Endothelial cell (in vitro differentiated cells): ENCODE measurements around the gene KIAA1958. TPM values are rescaled to one million over a fixed set of nuclear protein-coding genes. Genes with fewer than 3 reads are reported as not detected.

Experiments
- DNase-seq: peaks from one replicate; pipeline ENCODE4 v3.0.0; 2021; ENCODE audit warnings: low spot score
- H3K27ac Mint-ChIP-seq: one replicate; pipeline ENCODE4 v1.8.0; 2021; ENCODE audit warnings: mixed read lengths, inconsistent platforms; ENCODE audit not compliant: unreplicated experiment
- H3K27me3 Mint-ChIP-seq: one replicate; pipeline ENCODE4 v1.8.0; 2021; ENCODE audit warnings: mild to moderate bottlenecking, moderate library complexity, mixed read lengths, inconsistent platforms; ENCODE audit not compliant: unreplicated experiment
- H3K36me3 Mint-ChIP-seq: one replicate; pipeline ENCODE4 v1.8.0; 2021; ENCODE audit warnings: mild to moderate bottlenecking, low read depth, mixed read lengths, inconsistent platforms; ENCODE audit not compliant: unreplicated experiment
- H3K4me1 Mint-ChIP-seq: one replicate; pipeline ENCODE4 v1.8.0; 2021; ENCODE audit warnings: mild to moderate bottlenecking, mixed read lengths, inconsistent platforms; ENCODE audit not compliant: unreplicated experiment
- H3K4me3 Mint-ChIP-seq: one replicate; pipeline ENCODE4 v1.8.0; 2021; ENCODE audit warnings: mild to moderate bottlenecking, mixed read lengths, inconsistent platforms; ENCODE audit not compliant: unreplicated experiment
- H3K9me3 Mint-ChIP-seq: one replicate; pipeline ENCODE4 v1.8.0; 2021; ENCODE audit warnings: mixed read lengths, inconsistent platforms; ENCODE audit not compliant: unreplicated experiment
- CTCF ChIP-seq: fragments of 200-600 bp; sonication (generic); IDR thresholded peaks from one replicate; pipeline ENCODE4 v1.5.0; 2021; ENCODE audit warnings: antibody characterized with exemption; ENCODE audit not compliant: unreplicated experiment
- total RNA-seq: library from RNA; stranded (reverse); fragmentation: NEBNext Ultra II Directional; extraction: Animal tissue kit (Norgen Biotek cat#: 25700); gene quantifications from one replicate; pipeline ENCODE4 v1.2.1, GENCODE V29; 2021; ENCODE audit not compliant: unreplicated experiment

The KIAA1958 gene
- total RNA-seq, 1 donor from 2014 or later = 15.1 TPM

- Mint-ChIP-seq H3K4me3 (no peak overlapping the region), H3K27ac (no peak overlapping the region), H3K27me3 (no peaks in the 10 kb centered on the region), H3K4me1 (peaks cover 5% of the 10 kb centered on the region), H3K36me3 (no peaks in the 10 kb centered on the region), H3K9me3 (no peaks in the 10 kb centered on the region)
- no peak for TF ChIP-seq CTCF
- DNase-seq = no peak
Measured at GRCh38 chr9:112631313-112632070, 144.9 kb downstream of the KIAA1958 start.

GRCh38 chr9:112640311-112640710 is 153.7 kb downstream of the KIAA1958 start:
- no peaks in the 10 kb centered on the region for H3K9me3 Mint-ChIP-seq
- no peak overlapping the region for H3K4me3 Mint-ChIP-seq
- no peak for DNase-seq
- no peaks in the 10 kb centered on the region for H3K4me1 Mint-ChIP-seq
- peaks cover 7% of the 10 kb centered on the region for H3K36me3 Mint-ChIP-seq
- no peak overlapping the region for H3K27ac Mint-ChIP-seq
- TF ChIP-seq CTCF = no peak
- peaks cover 1% of the 10 kb centered on the region for H3K27me3 Mint-ChIP-seq

- Mint-ChIP-seq H3K27ac (no peak overlapping the region), H3K27me3 (peaks cover 1% of the 10 kb centered on the region), H3K4me3 (no peak overlapping the region), H3K4me1 (no peaks in the 10 kb centered on the region), H3K9me3 (no peaks in the 10 kb centered on the region), H3K36me3 (peaks cover 13% of the 10 kb centered on the region)
- no peak for TF ChIP-seq CTCF
- no peak for DNase-seq
Measured at GRCh38 chr9:112642126-112642525, 155.5 kb downstream of the KIAA1958 start.

- Mint-ChIP-seq H3K36me3 (peaks cover 22% of the 10 kb centered on the region), H3K9me3 (peaks cover 5% of the 10 kb centered on the region), H3K27ac (no peak overlapping the region), H3K4me3 (peak overlapping the region; percentile 29), H3K27me3 (peaks cover 3% of the 10 kb centered on the region), H3K4me1 (no peaks in the 10 kb centered on the region)
- TF ChIP-seq CTCF = no peak
- DNase-seq = no peak
Measured at GRCh38 chr9:112647596-112647995, 161.0 kb downstream of the KIAA1958 start.

- H3K36me3 Mint-ChIP-seq = peaks cover 22% of the 10 kb centered on the region
Measured at GRCh38 chr9:112648624-112649023, 162.0 kb downstream of the KIAA1958 start.

More at GRCh38 chr9:112648624-112649023, 162.0 kb downstream of the KIAA1958 start:
- DNase-seq = no peak
- H3K27ac Mint-ChIP-seq = no peak overlapping the region
- H3K4me1 Mint-ChIP-seq = no peaks in the 10 kb centered on the region
- H3K4me3 Mint-ChIP-seq = no peak overlapping the region
- H3K9me3 Mint-ChIP-seq = peaks cover 5% of the 10 kb centered on the region
- H3K27me3 Mint-ChIP-seq = peaks cover 3% of the 10 kb centered on the region
- TF ChIP-seq CTCF = no peak
